Activated CD8-positive, alpha-beta memory T cell treated with anti-CD3 and anti-CD28 coated beads for 36 hours (primary cell): ENCODE data around the gene DPY19L1. TPM values are rescaled to one million over a fixed set of nuclear protein-coding genes. Genes with fewer than 3 reads are reported as not detected.
"Not testable (repeated sequence)": the region's sequence is repeated elsewhere in the genome, so short reads cannot be mapped to it uniquely, and the experiment has no call there.

Source experiments
- CTCF ChIA-PET: fragments of 350-600 bp; sonication (Branson Sonifier 250); formaldehyde crosslinking; loops from one replicate; lab custom pipeline; 2021; ENCODE audit warnings: antibody characterized with exemption; lab: Charles Lee
- POLR2A ChIA-PET: fragments of 350-600 bp; sonication (Branson Sonifier 250); formaldehyde crosslinking; loops from one replicate; lab custom pipeline; 2021; ENCODE audit warnings: antibody characterized with exemption; lab: Charles Lee
- total RNA-seq, 2 experiments: library from RNA; stranded (reverse); gene quantifications; one replicate each; pipeline ENCODE4 v1.2.3, GENCODE V29; 2021

The DPY19L1 gene
- total RNA-seq, 2 experiments from 2014 or later: 12.1 to 14.0 TPM

- CTCF ChIA-PET, POLR2A ChIA-PET: not testable (repeated sequence)
These were observed 101.5 kb downstream of the DPY19L1 start for GRCh38 chr7:34935735-34936165.

GRCh38 chr7:34931739-34932138 is 105.5 kb downstream of the DPY19L1 start:
- CTCF ChIA-PET: no interaction called here
- POLR2A ChIA-PET: no interaction called here

- CTCF ChIA-PET: interaction anchor here (0.8 kb wide), 1 partner anchor 106 kb away, joined by 3 read pairs; no protein-coding TSS in a partner anchor
- POLR2A ChIA-PET: not testable (repeated sequence)
These were observed 107.5 kb downstream of the DPY19L1 start for GRCh38 chr7:34929783-34930182.

- CTCF ChIA-PET: no interaction called here
These were observed 108.7 kb downstream of the DPY19L1 start for GRCh38 chr7:34928560-34928959.

GRCh38 chr7:34928052-34928451 is 109.2 kb downstream of the DPY19L1 start:
- CTCF ChIA-PET: no interaction called here

More at GRCh38 chr7:34928560-34928959, 108.7 kb downstream of the DPY19L1 start:
- POLR2A ChIA-PET: no interaction called here

GRCh38 chr7:34920470-34920869 is 116.8 kb downstream of the DPY19L1 start:
- CTCF ChIA-PET, POLR2A ChIA-PET: not testable (repeated sequence)

More at GRCh38 chr7:34928052-34928451, 109.2 kb downstream of the DPY19L1 start:
- POLR2A ChIA-PET: no interaction called here

- POLR2A ChIA-PET, CTCF ChIA-PET: not testable (repeated sequence)
These were observed 118.2 kb downstream of the DPY19L1 start for GRCh38 chr7:34919038-34919437.

- CTCF ChIA-PET, POLR2A ChIA-PET: not testable (repeated sequence)
These were observed 119.0 kb downstream of the DPY19L1 start for GRCh38 chr7:34918198-34918861.

- CTCF ChIA-PET, POLR2A ChIA-PET: not testable (repeated sequence)
These were observed 119.8 kb downstream of the DPY19L1 start for GRCh38 chr7:34917515-34917914.

GRCh38 chr7:34916267-34916666 is 121.0 kb downstream of the DPY19L1 start:
- ChIA-PET POLR2A (no interaction called here), CTCF (no interaction called here)

GRCh38 chr7:34912236-34912635 is 125.0 kb downstream of the DPY19L1 start:
- ChIA-PET CTCF (no interaction called here), POLR2A (no interaction called here)

GRCh38 chr7:34906266-34906850 is 130.9 kb downstream of the DPY19L1 start:
- POLR2A ChIA-PET, CTCF ChIA-PET: not testable (repeated sequence)

- ChIA-PET POLR2A (no interaction called here), CTCF (no interaction called here)
These were observed 132.3 kb downstream of the DPY19L1 start for GRCh38 chr7:34904987-34905386.

- CTCF ChIA-PET, POLR2A ChIA-PET: not testable (repeated sequence)
These were observed 133.4 kb downstream of the DPY19L1 start for GRCh38 chr7:34903921-34904320.

- CTCF ChIA-PET: no interaction called here
These were observed 135.1 kb downstream of the DPY19L1 start for GRCh38 chr7:34902182-34902581.

GRCh38 chr7:34900891-34901513 is 136.3 kb downstream of the DPY19L1 start:
- POLR2A ChIA-PET: no interaction called here
- CTCF ChIA-PET: no interaction called here

More at GRCh38 chr7:34902182-34902581, 135.1 kb downstream of the DPY19L1 start:
- POLR2A ChIA-PET: no interaction called here

- CTCF ChIA-PET: no interaction called here
- POLR2A ChIA-PET: no interaction called here
These were observed 142.1 kb downstream of the DPY19L1 start for GRCh38 chr7:34895202-34895601.

- ChIA-PET CTCF (no interaction called here), POLR2A (no interaction called here)
These were observed 147.3 kb downstream of the DPY19L1 start for GRCh38 chr7:34889951-34890350.

GRCh38 chr7:34886856-34887255 is 150.4 kb downstream of the DPY19L1 start:
- CTCF ChIA-PET: no interaction called here
- POLR2A ChIA-PET: no interaction called here

GRCh38 chr7:34883855-34884254 is 153.4 kb downstream of the DPY19L1 start:
- CTCF ChIA-PET: not testable (repeated sequence)

GRCh38 chr7:34879871-34880270 is 157.4 kb downstream of the DPY19L1 start:
- POLR2A ChIA-PET: no interaction called here
- CTCF ChIA-PET: no interaction called here

More at GRCh38 chr7:34883855-34884254, 153.4 kb downstream of the DPY19L1 start:
- POLR2A ChIA-PET: not testable (repeated sequence)
